ENCODE measurements around the gene IL21R.

The IL21R gene

DNA sequence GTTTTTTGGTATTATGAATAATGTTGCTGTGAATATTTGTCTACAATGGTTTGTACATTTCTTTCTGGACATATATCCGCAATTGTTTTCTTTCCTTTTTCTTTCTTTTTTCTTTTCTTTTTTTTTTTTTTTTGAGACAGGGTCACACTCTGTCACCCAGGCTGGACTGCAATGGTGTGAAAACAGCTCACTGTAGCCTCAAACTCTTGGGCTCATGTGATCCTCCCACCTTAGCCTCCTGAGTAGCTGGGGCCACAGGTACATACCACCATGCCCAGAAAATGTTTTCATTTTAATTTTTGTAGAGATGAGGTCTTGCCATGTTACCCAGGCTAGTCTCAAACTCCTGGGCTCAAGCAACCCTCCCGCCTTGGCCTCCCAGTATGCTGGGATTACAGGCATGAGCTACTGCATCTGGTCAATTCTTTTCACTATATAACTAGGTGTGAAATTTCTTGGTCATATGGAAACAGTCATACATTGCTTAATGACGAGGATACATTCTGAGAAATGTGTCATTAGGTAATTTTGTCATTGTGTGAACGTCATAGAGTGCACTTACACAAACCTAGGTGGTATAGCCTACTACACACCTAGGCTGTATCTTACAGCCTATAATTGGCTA, 15.2 kb downstream of the IL21R start:
- Histone ChIP-seq H3K4me1 (ENCODE audit: control insufficient read depth, insufficient read depth, low read length) (no peaks in the 10 kb centered on the region), H3K4me3 (ENCODE audit: low read depth, low read length) (no peak overlapping the region), H3K9me3 (ENCODE audit: control insufficient read depth, insufficient read depth, low read depth, low read length) (no peaks in the 10 kb centered on the region), H3K27ac (ENCODE audit: extremely low read depth, low read depth, low read length) (no peak overlapping the region), H3K36me3 (ENCODE audit: control insufficient read depth in 2 of 2, insufficient read depth in 1 of 2, low read length in 2 of 2) (no peaks in the 10 kb centered on the region)
- POLR2A ChIA-PET = no interaction called here
- TF ChIP-seq RBAK (tag by site-specific recombination; IDR thresholded peaks at IDR 0.05) (no peak), ZNF26 (tag by site-specific recombination; IDR thresholded peaks at IDR 0.05) (no peak), ZNF302 (tag by site-specific recombination; IDR thresholded peaks at IDR 0.05; ENCODE audit: low read depth) (no peak), ZNF660 (tag by site-specific recombination; IDR thresholded peaks at IDR 0.05) (no peak), ZNF707 (tag by site-specific recombination; IDR thresholded peaks at IDR 0.05) (no peak), KLF16 (tag by site-specific recombination; IDR thresholded peaks at IDR 0.05) (no peak), ZNF266 (tag by site-specific recombination; IDR thresholded peaks at IDR 0.05; ENCODE audit: low read depth) (no peak), ZNF624 (tag by site-specific recombination; IDR thresholded peaks at IDR 0.05) (no peak), ZBTB48 (tag by site-specific recombination; IDR thresholded peaks at IDR 0.05) (no peak), ZNF202 (tag by site-specific recombination; IDR thresholded peaks at IDR 0.05; ENCODE audit: borderline replicate concordance) (no peak), ZNF623 (tag by site-specific recombination; IDR thresholded peaks at IDR 0.05) (no peak), ZNF677 (tag by site-specific recombination; IDR thresholded peaks at IDR 0.05) (no peak)
- TF ChIP-seq, protein P1, sequence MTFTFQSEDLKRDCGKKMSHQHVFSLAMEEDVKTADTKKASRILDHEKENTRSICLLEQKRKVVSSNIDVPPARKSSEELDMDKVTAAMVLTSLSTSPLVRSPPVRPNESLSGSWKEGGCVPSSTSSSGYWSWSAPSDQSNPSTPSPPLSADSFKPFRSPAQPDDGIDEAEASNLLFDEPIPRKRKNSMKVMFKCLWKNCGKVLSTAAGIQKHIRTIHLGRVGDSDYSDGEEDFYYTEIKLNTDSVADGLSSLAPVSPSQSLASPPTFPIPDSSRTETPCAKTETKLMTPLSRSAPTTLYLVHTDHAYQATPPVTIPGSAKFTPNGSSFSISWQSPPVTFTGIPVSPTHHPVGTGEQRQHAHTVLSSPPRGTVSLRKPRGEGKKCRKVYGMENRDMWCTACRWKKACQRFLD (tag by site-specific recombination; IDR thresholded peaks at IDR 0.05) = no peak
- TF ChIP-seq, protein P2, sequence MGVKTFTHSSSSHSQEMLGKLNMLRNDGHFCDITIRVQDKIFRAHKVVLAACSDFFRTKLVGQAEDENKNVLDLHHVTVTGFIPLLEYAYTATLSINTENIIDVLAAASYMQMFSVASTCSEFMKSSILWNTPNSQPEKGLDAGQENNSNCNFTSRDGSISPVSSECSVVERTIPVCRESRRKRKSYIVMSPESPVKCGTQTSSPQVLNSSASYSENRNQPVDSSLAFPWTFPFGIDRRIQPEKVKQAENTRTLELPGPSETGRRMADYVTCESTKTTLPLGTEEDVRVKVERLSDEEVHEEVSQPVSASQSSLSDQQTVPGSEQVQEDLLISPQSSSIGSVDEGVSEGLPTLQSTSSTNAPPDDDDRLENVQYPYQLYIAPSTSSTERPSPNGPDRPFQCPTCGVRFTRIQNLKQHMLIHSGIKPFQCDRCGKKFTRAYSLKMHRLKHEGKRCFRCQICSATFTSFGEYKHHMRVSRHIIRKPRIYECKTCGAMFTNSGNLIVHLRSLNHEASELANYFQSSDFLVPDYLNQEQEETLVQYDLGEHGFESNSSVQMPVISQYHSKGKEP (tag by site-specific recombination; IDR thresholded peaks at IDR 0.05) = no peak
- CTCF ChIA-PET = no interaction called here

DNA sequence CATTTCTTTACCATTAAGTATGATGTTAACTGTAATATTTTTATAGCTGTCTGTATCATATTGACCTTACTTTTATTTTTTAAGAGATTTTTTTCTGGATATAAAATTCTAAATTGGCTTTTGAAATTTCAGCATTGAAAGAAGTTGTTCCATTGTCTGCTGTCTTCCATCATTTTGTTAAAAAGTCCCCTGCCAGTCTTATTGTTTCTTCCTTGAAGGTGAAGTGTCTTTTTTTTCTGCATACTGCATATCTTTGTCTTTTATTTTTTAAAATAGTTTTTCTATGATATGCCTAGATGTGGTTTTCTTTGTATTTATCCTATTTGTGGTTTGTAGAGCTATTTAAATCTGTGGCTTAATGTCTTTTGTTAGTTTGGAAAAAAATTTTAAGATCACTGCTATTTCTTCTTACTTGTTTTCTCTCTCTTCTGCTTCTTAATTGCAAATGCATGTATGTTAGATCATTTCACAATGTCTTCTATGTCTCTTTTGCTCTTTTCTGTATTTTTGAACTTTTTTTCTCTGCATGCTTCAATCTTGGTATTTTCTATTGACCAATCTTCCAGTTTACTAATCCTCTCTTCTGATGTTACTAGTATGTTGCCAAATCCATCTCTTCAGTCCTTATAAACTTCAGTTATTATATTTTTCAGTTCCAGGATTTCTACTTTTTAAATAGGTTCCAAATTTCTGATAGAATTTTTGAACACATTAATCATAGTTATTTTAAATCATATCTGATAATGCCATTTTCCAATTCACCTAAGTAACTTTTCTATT, 20.2 kb downstream of the IL21R start:
- H3K4me1 ChIP-seq (ENCODE audit: control insufficient read depth, insufficient read depth, low read length) = no peaks in the 10 kb centered on the region
- H3K27ac ChIP-seq (ENCODE audit: extremely low read depth, low read depth, low read length) = no peak overlapping the region
- H3K9me3 ChIP-seq (ENCODE audit: control insufficient read depth, insufficient read depth, low read depth, low read length) = no peaks in the 10 kb centered on the region
- CTCF ChIA-PET = interaction anchor here (0.7 to 0.8 kb wide), 2 partner anchors 39 to 178 kb away, joined by 3 to 6 read pairs; no protein-coding TSS in a partner anchor
- H3K4me3 ChIP-seq (ENCODE audit: low read depth, low read length) = no peak overlapping the region
- no peak for TF ChIP-seq ZBTB26 (tag by site-specific recombination; optimal IDR thresholded peaks at IDR 0.05)
- no peak for TF ChIP-seq ZNF24 (tag by site-specific recombination; IDR thresholded peaks at IDR 0.05)
- TF ChIP-seq SETDB1 (IDR thresholded peaks at IDR 0.05; ENCODE audit: insufficient read length, low read length) = peak; percentile 93
- TF ChIP-seq HOXC10 (CRISPR knock-in tag; IDR thresholded peaks at IDR 0.05) = no peak
- TF ChIP-seq ZNF184 (tag by site-specific recombination; IDR thresholded peaks at IDR 0.05) = 0 out of 2 replicates have a peak, but pooled peaks have one; percentile 20
- no peak for TF ChIP-seq SALL2 (tag by site-specific recombination; IDR thresholded peaks at IDR 0.05; ENCODE audit: borderline replicate concordance)
- TF ChIP-seq, protein P3, sequence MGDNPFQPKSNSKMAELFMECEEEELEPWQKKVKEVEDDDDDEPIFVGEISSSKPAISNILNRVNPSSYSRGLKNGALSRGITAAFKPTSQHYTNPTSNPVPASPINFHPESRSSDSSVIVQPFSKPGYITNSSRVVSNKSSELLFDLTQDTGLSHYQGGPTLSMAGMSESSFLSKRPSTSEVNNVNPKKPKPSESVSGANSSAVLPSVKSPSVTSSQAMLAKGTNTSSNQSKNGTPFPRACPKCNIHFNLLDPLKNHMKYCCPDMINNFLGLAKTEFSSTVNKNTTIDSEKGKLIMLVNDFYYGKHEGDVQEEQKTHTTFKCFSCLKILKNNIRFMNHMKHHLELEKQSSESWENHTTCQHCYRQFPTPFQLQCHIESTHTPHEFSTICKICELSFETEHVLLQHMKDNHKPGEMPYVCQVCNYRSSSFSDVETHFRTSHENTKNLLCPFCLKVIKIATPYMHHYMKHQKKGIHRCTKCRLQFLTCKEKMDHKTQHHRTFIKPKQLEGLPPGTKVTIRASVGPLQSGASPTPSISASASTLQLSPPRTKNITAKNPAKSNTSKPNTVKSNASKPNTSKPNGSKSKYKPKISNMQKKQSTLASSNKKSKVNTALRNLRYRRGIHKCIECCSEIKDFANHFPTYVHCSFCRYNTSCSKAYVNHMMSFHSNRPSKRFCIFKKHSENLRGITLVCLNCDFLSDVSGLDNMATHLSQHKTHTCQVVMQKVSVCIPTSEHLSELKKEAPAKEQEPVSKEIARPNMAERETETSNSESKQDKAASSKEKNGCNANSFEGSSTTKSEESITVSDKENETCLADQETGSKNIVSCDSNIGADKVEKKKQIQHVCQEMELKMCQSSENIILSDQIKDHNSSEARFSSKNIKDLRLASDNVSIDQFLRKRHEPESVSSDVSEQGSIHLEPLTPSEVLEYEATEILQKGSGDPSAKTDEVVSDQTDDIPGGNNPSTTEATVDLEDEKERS (tag by site-specific recombination; IDR thresholded peaks at IDR 0.05) = no peak
- peak; percentile 62; the same call in 1 of the 2 replicates for TF ChIP-seq ZNF558 (tag by site-specific recombination; IDR thresholded peaks at IDR 0.05)
- TF ChIP-seq GLIS1 (tag by site-specific recombination; IDR thresholded peaks at IDR 0.05) = no peak
- POLR2A ChIA-PET = no interaction called here
- no peaks in the 10 kb centered on the region for H3K36me3 ChIP-seq (ENCODE audit: control insufficient read depth in 2 of 2, insufficient read depth in 1 of 2, low read length in 2 of 2)

Data from HEK293 (cell line).